ENCODE data around the gene WNT5A. TPM values are rescaled to one million over a fixed set of nuclear protein-coding genes. Genes with fewer than 3 reads are reported as not detected.
A peak's percentile ranks its signal among the peaks of the same experiment; 100 is the strongest.

The WNT5A gene
- polyA plus RNA-seq, 2 of the 4 experiments (the other 2 are of a cell fraction), result 0.10 to 1.1 TPM

DNA sequence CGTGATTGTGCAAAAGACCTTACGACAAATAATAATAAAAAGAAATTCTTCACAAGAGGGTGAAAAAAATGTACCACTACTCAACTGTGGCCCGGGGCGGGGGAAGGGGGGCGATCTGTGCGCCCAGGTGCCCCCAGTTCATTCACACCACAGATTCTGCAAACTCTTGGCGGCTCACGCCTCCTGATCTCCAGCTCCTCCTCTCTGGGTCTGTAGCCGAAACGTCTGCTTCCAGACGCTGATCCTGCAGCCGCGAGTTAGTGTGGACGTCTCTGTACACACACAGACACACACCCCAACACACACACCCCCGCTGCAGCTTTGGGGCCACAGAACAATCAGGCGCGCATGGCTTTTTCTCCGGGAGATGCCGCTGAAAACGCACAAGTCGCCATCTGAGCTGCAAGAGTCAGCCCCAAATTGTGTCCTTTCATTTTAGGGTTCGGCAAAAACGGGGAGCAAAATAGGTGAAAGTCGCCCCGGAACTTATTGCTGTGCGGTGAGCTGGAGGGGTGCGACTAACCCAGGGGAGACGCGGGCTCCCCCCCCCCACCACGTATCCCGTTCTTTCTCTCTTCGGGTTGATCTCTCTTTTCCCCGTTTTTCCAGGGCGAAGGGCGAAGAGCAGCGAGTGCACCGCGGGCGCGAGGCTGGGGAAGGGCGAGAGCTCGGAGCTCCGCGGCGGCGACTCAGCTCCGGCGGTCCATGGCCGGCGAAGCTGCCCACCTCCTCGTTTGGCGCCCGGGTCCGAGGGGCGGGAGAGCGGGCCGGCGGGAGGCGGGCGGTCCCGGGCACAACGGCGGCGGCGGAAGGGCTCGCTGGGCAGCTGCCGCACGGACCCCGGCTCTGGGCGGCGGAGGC, 505 bp upstream of the WNT5A start:
- ChIA-PET POLR2A (no interaction called here), CTCF (interaction anchor here (0.7 to 1.7 kb wide), 6 partner anchors 9 to 768 kb away, joined by 3 to 5 read pairs (median 3); no protein-coding TSS in a partner anchor)
- Histone ChIP-seq H3K9me3 (no peaks in the 10 kb centered on the region), H3K4me3 (peak overlapping the region; percentile 65), H3K27ac (peak overlapping the region; percentile 51 to 81; a peak in 4 of 6 replicates), H3K4me1 (peaks cover 4% of the 10 kb centered on the region; the same call in 1 of the 3 replicates), H3K4me2 (peak overlapping the region; percentile 97)
- FAIRE-seq (no peak), DNase-seq (ENCODE audit: low read depth in 1 of 2, low spot score in 1 of 2) (peak; percentile 18 to 52), ATAC-seq (peak in 1 of 2 experiments; percentile 63; a peak in 3 of 6 replicates)
- TF ChIP-seq ZSCAN20 (CRISPR knock-in tag; IDR thresholded peaks at IDR 0.05) (no peak), RAD21 (conservative IDR thresholded peaks at IDR 0.05 in 1 of 2, IDR thresholded peaks at IDR 0.05 in 1 of 2) (no peak), FOSL2 (IDR thresholded peaks at IDR 0.05) (no peak), FOSL2 (CRISPR knock-in tag; IDR thresholded peaks at IDR 0.05) (no peak), CBX2 (IDR thresholded peaks at IDR 0.05; ENCODE audit: borderline replicate concordance, low read depth) (no peak), RARB (CRISPR knock-in tag; IDR thresholded peaks at IDR 0.05) (no peak), MAFK (IDR thresholded peaks at IDR 0.05; ENCODE audit: partially characterized antibody) (no peak), RNF2 (IDR thresholded peaks at IDR 0.05; ENCODE audit: borderline replicate concordance, low read depth) (0 out of 2 replicates have a peak, but pooled peaks have one; percentile 3), ZFP36 (IDR thresholded peaks at IDR 0.05; ENCODE audit: borderline replicate concordance, partially characterized antibody) (no peak), SREBF2 (IDR thresholded peaks at IDR 0.05) (no peak)
- WGBS (ENCODE audit: missing lambda C conversion rate), result 2% methylated on average over 19 of the region's 71 CpGs

DNA sequence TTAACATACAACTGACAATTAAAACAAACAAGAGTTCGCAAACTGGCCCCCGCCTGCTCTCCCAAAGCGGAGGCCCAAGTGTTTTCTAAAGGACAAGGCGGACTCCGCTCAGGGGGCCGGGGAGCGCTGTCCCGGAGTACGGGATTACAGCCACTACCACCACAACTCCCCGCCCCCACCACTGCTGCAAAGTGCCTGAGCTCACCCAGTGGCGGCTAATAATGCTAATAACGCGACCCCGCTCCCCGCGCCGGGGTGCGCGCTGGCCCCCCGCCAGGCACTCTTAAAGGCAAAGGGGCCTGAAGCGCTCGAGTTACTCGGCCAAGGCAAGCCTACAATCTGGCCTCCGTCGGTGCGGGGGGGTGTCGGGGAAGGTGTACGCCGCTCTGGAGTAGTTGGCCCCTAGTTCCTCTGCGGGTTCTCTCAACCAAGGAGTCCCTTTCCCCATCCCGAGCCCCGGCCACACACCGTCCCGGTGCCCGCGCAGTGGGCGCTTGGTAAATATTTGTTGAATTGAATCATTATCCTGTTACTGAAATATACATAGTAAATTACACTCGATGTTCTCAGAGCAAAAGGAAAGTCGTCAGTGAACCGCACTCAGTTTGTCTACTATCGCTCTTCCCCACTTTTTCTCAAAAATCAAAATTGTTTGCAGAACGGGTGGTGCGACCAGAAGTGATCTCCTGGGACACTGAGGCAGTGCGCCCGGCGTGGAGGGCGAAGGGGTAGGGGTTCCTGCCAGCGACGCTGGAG, 827 bp downstream of the WNT5A start:
- H3K9me3 ChIP-seq, result no peaks in the 10 kb centered on the region
- TF ChIP-seq MAFK (IDR thresholded peaks at IDR 0.05; ENCODE audit: partially characterized antibody) (no peak), GATA3 (IDR thresholded peaks at IDR 0.05; ENCODE audit: borderline replicate concordance) (no peak), HEYL (CRISPR knock-in tag; IDR thresholded peaks at IDR 0.05) (no peak), FOSB (CRISPR knock-in tag; IDR thresholded peaks at IDR 0.05) (no peak), TP53 (CRISPR knock-in tag; IDR thresholded peaks at IDR 0.05) (no peak)
- TF ChIP-seq, protein P1, sequence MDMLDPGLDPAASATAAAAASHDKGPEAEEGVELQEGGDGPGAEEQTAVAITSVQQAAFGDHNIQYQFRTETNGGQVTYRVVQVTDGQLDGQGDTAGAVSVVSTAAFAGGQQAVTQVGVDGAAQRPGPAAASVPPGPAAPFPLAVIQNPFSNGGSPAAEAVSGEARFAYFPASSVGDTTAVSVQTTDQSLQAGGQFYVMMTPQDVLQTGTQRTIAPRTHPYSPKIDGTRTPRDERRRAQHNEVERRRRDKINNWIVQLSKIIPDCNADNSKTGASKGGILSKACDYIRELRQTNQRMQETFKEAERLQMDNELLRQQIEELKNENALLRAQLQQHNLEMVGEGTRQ (IDR thresholded peaks at IDR 0.05), result no peak
- WGBS (ENCODE audit: missing lambda C conversion rate), result 26% methylated on average over 28 of the region's 49 CpGs
- FAIRE-seq (no peak), DNase-seq (ENCODE audit: low read depth in 1 of 2, low spot score in 1 of 2) (no peak), ATAC-seq (no peak)
- no peak overlapping the region for H3K27ac ChIP-seq
- ChIA-PET POLR2A (no interaction called here), CTCF (interaction anchor here (1.2 to 1.7 kb wide), 3 partner anchors 9 to 615 kb away, joined by 3 to 5 read pairs (median 4); no protein-coding TSS in a partner anchor)
- H3K4me3 ChIP-seq, result peak overlapping the region; percentile 65
- H3K4me1 ChIP-seq, result peaks cover 4% of the 10 kb centered on the region; the same call in 1 of the 3 replicates
- peak overlapping the region; percentile 97 for H3K4me2 ChIP-seq

DNA sequence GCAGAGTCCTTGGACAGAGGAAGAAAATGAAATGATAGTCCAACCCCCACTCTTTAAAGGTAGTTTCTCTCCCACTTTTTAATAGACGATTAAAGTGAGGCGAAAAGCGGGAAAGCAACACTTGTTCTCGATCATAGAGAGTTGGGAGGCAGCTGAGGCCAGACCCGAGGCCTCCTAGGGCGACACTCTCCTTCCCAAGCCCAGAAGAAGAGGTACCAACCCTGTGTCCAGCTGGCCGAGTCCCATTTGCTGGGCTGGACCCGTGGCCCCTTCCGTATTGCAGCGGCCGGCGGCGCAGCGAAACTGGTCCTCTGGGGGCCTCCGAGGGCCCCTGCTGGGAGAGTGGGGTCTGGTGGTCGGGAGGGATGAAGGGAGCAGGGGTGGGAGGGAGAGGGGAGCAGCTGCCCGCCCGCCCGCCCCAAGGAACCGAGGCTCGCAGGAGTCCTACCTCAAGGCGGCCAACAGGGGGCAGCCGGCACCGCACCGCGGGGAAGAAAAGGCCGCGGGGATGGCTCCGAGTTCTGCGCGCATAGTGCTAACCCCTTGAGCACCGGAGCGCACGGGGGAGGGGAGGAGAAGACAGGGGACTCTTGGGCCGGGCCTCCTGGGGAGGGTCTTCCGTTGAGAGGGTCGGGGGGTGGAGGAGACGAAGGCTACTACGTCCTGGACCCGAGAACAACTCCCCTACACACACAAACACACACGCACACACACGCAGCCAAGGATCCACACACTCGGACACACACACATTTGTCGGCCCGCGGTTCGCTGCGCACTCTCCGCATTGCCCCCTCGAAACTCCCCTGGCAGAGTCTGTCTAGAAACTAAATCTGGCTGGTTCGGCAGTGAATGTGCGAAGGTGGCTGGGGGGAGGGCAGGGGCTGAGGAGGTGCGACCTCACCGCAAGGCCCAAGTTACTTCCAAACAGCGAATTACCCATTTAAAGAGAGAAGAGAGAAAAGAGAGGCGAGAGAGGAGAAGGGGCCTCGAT, 2.0 kb downstream of the WNT5A start:
- Histone ChIP-seq H3K4me1 (peaks cover 4% of the 10 kb centered on the region; the same call in 1 of the 3 replicates), H3K4me2 (peak overlapping the region; percentile 66), H3K27ac (no peak overlapping the region), H3K9me3 (no peaks in the 10 kb centered on the region), H3K4me3 (no peak overlapping the region)
- FAIRE-seq, result no peak
- WGBS (ENCODE audit: missing lambda C conversion rate), result 50% methylated on average over 25 of the region's 57 CpGs
- DNase-seq (ENCODE audit: low read depth in 1 of 2, low spot score in 1 of 2), result peak; percentile 53 to 68
- peak; percentile 60 to 84; a peak in 5 of 6 replicates for ATAC-seq
- ChIA-PET CTCF (interaction anchor here (0.8 to 1.1 kb wide), 2 partner anchors 22 to 765 kb away, joined by 3 read pairs; no protein-coding TSS in a partner anchor), POLR2A (no interaction called here)
- TF ChIP-seq, protein P2, sequence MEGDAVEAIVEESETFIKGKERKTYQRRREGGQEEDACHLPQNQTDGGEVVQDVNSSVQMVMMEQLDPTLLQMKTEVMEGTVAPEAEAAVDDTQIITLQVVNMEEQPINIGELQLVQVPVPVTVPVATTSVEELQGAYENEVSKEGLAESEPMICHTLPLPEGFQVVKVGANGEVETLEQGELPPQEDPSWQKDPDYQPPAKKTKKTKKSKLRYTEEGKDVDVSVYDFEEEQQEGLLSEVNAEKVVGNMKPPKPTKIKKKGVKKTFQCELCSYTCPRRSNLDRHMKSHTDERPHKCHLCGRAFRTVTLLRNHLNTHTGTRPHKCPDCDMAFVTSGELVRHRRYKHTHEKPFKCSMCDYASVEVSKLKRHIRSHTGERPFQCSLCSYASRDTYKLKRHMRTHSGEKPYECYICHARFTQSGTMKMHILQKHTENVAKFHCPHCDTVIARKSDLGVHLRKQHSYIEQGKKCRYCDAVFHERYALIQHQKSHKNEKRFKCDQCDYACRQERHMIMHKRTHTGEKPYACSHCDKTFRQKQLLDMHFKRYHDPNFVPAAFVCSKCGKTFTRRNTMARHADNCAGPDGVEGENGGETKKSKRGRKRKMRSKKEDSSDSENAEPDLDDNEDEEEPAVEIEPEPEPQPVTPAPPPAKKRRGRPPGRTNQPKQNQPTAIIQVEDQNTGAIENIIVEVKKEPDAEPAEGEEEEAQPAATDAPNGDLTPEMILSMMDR (IDR thresholded peaks at IDR 0.05), result peak; percentile 42
- TF ChIP-seq SMC3 (IDR thresholded peaks at IDR 0.05), result peak; percentile 57
- TF ChIP-seq RAD21 (conservative IDR thresholded peaks at IDR 0.05 in 1 of 2, IDR thresholded peaks at IDR 0.05 in 1 of 2), result peak; percentile 58 to 70
- no peak for TF ChIP-seq EP300 (IDR thresholded peaks at IDR 0.05)
